ENCODE measurements around the gene NUP214.

Gene NUP214

DNA sequence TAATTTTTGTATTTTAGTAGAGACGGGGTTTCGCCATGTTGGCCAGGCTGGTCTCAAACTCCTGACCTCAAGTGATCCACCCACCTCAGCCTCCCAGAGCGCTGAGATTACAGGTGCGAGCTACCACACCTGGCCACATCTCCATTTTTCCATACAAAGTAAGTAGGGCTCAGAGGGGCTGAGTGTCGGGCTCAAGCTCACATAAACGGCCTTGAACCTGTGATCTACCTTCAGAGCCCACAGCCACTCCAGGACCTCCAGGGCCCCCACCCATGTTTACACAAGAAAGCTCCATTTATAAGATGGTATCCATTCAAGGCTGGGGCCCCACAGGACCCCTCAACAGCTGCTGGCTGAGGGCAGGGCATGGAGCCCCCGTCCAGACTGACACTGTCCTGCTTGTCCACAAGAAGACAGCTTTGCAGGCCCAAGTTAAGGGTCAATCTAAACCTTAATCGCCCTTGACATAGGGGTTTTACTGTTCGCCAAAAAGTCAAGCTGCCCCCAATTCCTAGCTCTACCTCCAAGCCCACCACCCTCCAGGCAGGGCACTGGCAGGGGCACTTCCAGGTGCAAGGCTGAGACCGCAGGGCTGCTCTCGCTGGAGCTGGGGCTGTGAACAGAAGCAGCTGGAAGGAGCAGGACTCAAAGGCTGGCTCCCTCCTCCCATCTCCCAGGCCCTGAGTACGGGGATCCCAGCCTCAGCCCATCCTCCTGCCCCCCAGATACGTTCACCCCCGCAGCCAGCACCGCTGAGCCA lies 132.1 kb downstream of the NUP214 start:
- Histone ChIP-seq H3K9ac (ENCODE audit: insufficient read length, low read depth) (no peak overlapping the region), H3K4me1 (ENCODE audit: insufficient read depth, insufficient read length) (peaks cover 14% of the 10 kb centered on the region), H3K36me3 (ENCODE audit: insufficient read depth, insufficient read length, low read length) (no peaks in the 10 kb centered on the region), H3K4me3 (ENCODE audit: insufficient read length, low read depth) (no peak overlapping the region), H3K27me3 (ENCODE audit: insufficient read depth, insufficient read length) (no peaks in the 10 kb centered on the region), H3K9me3 (ENCODE audit: insufficient read depth, low read length) (no peaks in the 10 kb centered on the region)
- DNase-seq (ENCODE audit: low read depth, low spot score), result no peak
- no peak for TF ChIP-seq ZNF274 (IDR thresholded peaks at IDR 0.05; ENCODE audit: low read depth, low read length)

- DNase-seq (ENCODE audit: low read depth, low spot score), result no peak
- H3K9ac ChIP-seq (ENCODE audit: insufficient read length, low read depth), result no peak overlapping the region
- no peak overlapping the region for H3K4me3 ChIP-seq (ENCODE audit: insufficient read length, low read depth)
- H3K36me3 ChIP-seq (ENCODE audit: insufficient read depth, insufficient read length, low read length), result no peaks in the 10 kb centered on the region
- peaks cover 14% of the 10 kb centered on the region for H3K4me1 ChIP-seq (ENCODE audit: insufficient read depth, insufficient read length)
- no peaks in the 10 kb centered on the region for H3K9me3 ChIP-seq (ENCODE audit: insufficient read depth, low read length)
- no peaks in the 10 kb centered on the region for H3K27me3 ChIP-seq (ENCODE audit: insufficient read depth, insufficient read length)
- no peak for TF ChIP-seq ZNF274 (IDR thresholded peaks at IDR 0.05; ENCODE audit: low read depth, low read length)
- TF ChIP-seq YY1 (IDR thresholded peaks at IDR 0.05; ENCODE audit: insufficient read depth, insufficient read length), result no peak
- no peak for TF ChIP-seq SUZ12 (IDR thresholded peaks at IDR 0.05; ENCODE audit: extremely low read depth, insufficient read depth, insufficient read length)
Observed at GRCh38 chr9:131258186-131258585, 132.8 kb downstream of the NUP214 start.

DNA sequence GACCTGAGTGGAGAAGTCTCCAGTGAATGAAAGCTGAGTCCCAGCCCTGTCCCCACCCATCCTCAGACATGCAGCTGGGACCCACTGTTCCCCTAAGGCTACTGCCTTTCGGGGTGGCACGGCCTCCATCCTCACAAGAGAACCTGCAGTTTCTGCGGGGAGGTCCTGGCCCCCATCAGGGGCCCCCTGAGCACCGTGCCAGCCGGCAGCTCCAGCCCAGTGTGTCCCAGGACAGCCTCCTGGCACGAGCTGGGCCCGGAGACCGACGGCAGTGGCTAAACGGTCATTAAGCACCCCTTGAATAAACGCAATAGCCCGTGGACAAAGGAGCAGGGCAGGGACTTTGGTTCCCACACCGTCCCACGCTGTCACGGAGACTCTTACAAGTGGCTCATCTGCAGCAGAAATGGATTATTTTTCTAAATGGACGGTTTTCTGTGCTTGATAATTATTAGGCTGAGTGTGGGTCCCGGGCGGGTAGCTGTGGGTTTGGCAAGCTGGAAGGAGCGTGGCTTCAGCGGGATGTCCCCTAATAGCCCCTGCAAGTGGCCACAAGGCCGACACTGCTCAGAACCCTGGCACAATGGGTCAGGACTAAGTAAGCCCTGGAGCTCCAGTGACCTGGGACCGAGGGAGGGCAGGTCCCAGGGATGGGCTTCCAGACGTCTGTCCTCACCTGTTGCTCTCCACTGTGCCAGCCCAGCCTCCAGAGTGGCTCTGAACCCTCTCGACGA lies 133.5 kb downstream of the NUP214 start:
- Histone ChIP-seq H3K4me3 (ENCODE audit: insufficient read length, low read depth) (no peak overlapping the region), H3K27me3 (ENCODE audit: insufficient read depth, insufficient read length) (no peaks in the 10 kb centered on the region), H3K36me3 (ENCODE audit: insufficient read depth, insufficient read length, low read length) (no peaks in the 10 kb centered on the region), H3K9ac (ENCODE audit: insufficient read length, low read depth) (no peak overlapping the region), H3K4me1 (ENCODE audit: insufficient read depth, insufficient read length) (peaks cover 14% of the 10 kb centered on the region), H3K9me3 (ENCODE audit: insufficient read depth, low read length) (no peaks in the 10 kb centered on the region)
- TF ChIP-seq ZNF274 (IDR thresholded peaks at IDR 0.05; ENCODE audit: low read depth, low read length) (no peak), SUZ12 (IDR thresholded peaks at IDR 0.05; ENCODE audit: extremely low read depth, insufficient read depth, insufficient read length) (no peak), YY1 (IDR thresholded peaks at IDR 0.05; ENCODE audit: insufficient read depth, insufficient read length) (no peak)
- no peak for DNase-seq (ENCODE audit: low read depth, low spot score)

GRCh38 chr9:131259432-131259898 lies 134.1 kb downstream of the NUP214 start:
- DNase-seq (ENCODE audit: low read depth, low spot score), result no peak
- TF ChIP-seq ZNF274 (IDR thresholded peaks at IDR 0.05; ENCODE audit: low read depth, low read length), result no peak
- no peak for TF ChIP-seq YY1 (IDR thresholded peaks at IDR 0.05; ENCODE audit: insufficient read depth, insufficient read length)
- TF ChIP-seq SUZ12 (IDR thresholded peaks at IDR 0.05; ENCODE audit: extremely low read depth, insufficient read depth, insufficient read length), result no peak
- H3K4me3 ChIP-seq (ENCODE audit: insufficient read length, low read depth), result no peak overlapping the region
- H3K36me3 ChIP-seq (ENCODE audit: insufficient read depth, insufficient read length, low read length), result no peaks in the 10 kb centered on the region
- H3K4me1 ChIP-seq (ENCODE audit: insufficient read depth, insufficient read length), result peaks cover 14% of the 10 kb centered on the region
- H3K9ac ChIP-seq (ENCODE audit: insufficient read length, low read depth), result no peak overlapping the region
- H3K27me3 ChIP-seq (ENCODE audit: insufficient read depth, insufficient read length), result no peaks in the 10 kb centered on the region
- H3K9me3 ChIP-seq (ENCODE audit: insufficient read depth, low read length), result no peaks in the 10 kb centered on the region

DNA sequence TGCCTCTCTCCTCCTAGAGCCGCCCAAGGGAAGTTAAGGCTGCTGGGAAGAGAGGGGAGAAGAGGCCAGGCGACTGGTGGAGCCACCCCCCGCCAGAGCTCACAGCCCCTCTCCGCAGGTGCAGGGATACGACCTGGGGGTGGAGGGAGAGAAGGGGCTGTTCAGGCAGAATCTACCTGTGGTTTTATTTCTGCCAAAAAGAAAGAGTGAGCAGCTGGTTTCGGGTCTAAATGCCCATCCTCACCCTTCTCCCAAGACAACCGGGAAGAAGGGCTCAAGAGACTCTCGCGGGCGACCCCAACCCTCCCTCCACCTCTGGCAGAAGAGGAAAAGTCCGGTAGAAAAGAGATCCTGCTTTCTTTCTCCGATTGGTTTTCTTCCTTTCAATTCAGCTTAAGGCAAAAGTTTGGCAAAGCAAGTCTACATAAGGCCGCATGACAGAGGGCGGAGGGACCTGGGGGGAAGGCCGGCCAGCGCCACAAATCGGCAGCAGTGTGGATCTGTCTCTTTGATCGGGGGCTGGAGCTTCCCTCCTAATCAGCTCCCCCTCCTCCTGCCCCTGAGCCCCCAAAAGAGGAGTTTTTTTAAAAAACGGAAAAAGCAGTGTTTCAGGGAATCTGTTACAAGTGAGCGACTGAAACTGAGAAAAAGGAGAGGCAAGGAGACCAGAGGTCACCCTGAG lies 134.7 kb downstream of the NUP214 start:
- no peaks in the 10 kb centered on the region for H3K36me3 ChIP-seq (ENCODE audit: insufficient read depth, insufficient read length, low read length)
- H3K4me3 ChIP-seq (ENCODE audit: insufficient read length, low read depth), result no peak overlapping the region
- H3K9ac ChIP-seq (ENCODE audit: insufficient read length, low read depth), result no peak overlapping the region
- no peak for DNase-seq (ENCODE audit: low read depth, low spot score)
- peaks cover 14% of the 10 kb centered on the region for H3K4me1 ChIP-seq (ENCODE audit: insufficient read depth, insufficient read length)
- no peak for TF ChIP-seq YY1 (IDR thresholded peaks at IDR 0.05; ENCODE audit: insufficient read depth, insufficient read length)
- no peak for TF ChIP-seq SUZ12 (IDR thresholded peaks at IDR 0.05; ENCODE audit: extremely low read depth, insufficient read depth, insufficient read length)
- no peak for TF ChIP-seq ZNF274 (IDR thresholded peaks at IDR 0.05; ENCODE audit: low read depth, low read length)
- no peaks in the 10 kb centered on the region for H3K9me3 ChIP-seq (ENCODE audit: insufficient read depth, low read length)
- no peaks in the 10 kb centered on the region for H3K27me3 ChIP-seq (ENCODE audit: insufficient read depth, insufficient read length)

DNA sequence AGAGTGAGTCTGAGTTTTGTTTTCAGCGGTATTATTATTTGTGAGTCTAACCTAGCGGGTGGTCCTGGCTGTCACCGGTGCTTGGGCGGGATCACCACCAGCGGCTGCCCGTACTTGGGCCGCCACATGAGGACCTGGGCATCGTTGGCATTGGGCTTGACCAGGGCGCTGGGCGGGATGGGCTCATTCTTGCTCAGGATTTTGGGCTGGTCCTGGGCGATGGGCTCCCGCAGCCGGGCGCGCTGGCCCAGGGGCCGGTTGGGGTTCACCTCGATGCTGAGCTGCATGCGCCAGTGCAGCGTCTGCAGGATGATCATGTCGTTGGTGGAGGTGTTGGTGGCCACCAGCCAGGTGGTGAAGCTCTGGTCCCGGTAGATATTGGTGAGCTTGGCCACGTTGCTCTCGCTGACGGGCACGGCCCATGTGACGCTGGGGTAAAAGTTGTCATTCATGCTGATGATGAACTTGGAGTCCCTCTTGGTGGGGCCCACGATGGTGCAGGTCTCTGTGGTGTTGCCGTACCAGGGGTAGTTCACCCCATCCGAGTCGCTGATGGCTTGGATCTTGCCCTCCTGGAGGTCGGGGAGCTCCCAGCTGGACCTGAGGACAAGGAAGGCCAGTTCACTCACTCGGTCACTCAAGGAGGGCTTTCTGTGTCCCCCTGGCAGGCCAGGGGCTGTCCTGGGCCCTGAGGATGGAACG lies 135.5 kb downstream of the NUP214 start:
- TF ChIP-seq SUZ12 (IDR thresholded peaks at IDR 0.05; ENCODE audit: extremely low read depth, insufficient read depth, insufficient read length) (no peak), ZNF274 (IDR thresholded peaks at IDR 0.05; ENCODE audit: low read depth, low read length) (no peak), YY1 (IDR thresholded peaks at IDR 0.05; ENCODE audit: insufficient read depth, insufficient read length) (no peak)
- H3K9me3 ChIP-seq (ENCODE audit: insufficient read depth, low read length), result no peaks in the 10 kb centered on the region
- H3K4me1 ChIP-seq (ENCODE audit: insufficient read depth, insufficient read length), result peaks cover 11% of the 10 kb centered on the region
- no peaks in the 10 kb centered on the region for H3K36me3 ChIP-seq (ENCODE audit: insufficient read depth, insufficient read length, low read length)
- H3K9ac ChIP-seq (ENCODE audit: insufficient read length, low read depth), result no peak overlapping the region
- no peak for DNase-seq (ENCODE audit: low read depth, low spot score)
- H3K4me3 ChIP-seq (ENCODE audit: insufficient read length, low read depth), result no peak overlapping the region
- H3K27me3 ChIP-seq (ENCODE audit: insufficient read depth, insufficient read length), result no peaks in the 10 kb centered on the region
